Measurements from ENCODE around the gene PRDM5.
"Not testable (repeated sequence)": the region's sequence is repeated elsewhere in the genome, so short reads cannot be mapped to it uniquely, and the experiment has no call there.

Gene PRDM5

DNA sequence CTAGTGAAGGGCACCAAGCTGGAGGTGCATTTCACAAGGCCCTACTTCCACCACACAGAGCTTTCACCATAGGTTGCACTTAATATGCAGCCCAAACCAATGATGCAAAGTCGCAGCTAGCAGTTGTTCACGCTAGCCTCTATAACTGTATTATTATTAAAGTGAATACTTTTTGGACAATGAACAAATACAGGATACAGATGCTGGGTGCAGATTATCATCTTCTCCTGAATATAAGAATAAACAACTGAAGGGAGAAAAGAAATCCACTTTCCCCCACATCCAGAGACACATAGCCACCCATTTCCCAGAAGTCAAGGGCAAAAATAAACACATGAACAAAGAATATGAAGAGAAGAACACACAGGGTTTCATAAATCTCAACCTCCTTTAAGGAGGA lies 107.2 kb downstream of the PRDM5 start:
- no peak for DNase-seq

DNA sequence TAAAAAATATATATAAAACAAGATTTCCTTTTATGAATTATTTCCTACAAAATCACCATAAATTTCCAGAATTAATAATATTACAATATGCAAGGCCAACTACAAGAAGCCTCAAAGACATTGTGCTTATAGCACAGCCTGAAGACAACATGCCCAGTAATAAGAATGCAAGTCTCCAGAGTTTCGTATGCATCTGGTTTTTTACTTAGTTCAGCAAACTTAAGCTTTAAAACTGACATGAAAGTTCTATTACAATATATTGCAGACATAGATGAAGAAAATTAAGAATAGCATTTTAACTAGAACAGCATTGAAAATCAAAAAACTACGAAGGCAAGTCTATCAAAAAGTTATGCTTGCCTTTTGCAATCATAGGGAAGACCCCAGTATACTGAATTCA lies 107.6 kb downstream of the PRDM5 start:
- no peak for DNase-seq

DNA sequence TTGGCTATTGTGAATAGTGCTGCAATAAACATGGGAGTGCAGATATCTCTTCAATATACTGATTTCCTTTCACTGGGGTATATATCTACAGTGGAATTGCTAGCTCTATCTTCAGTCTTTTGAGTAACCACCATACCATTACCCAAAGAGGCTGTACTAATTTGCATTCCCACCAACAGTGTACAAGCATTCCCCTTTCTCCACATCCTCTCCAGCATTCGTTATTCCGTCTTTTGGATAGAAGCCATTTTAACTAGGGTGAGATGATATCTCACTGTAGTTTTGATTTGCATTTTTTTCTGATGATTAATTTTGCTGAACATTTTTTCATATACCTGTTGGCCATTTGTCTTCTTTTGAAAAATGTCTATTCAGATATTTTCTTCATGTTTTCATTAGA lies 110.3 kb downstream of the PRDM5 start:
- DNase-seq: no peak

DNA sequence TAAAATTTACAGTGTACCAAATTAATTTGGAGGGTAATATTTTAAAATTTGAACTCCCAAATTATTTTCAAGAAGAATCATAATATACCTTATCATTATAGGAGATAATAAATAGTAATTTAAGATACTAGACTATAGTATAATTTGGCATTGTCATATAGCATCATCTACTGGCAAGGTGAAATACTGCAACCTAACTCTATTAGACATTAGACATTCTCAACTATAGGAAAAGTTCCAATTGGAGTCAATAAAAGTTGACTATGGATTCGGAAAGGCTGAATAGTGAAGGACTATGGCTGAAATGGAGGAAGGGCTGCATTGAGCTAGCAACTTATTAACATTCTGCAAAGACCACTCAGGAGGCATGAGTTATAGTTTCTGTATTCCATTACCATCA lies 113.0 kb downstream of the PRDM5 start:
- no peak for DNase-seq

DNA sequence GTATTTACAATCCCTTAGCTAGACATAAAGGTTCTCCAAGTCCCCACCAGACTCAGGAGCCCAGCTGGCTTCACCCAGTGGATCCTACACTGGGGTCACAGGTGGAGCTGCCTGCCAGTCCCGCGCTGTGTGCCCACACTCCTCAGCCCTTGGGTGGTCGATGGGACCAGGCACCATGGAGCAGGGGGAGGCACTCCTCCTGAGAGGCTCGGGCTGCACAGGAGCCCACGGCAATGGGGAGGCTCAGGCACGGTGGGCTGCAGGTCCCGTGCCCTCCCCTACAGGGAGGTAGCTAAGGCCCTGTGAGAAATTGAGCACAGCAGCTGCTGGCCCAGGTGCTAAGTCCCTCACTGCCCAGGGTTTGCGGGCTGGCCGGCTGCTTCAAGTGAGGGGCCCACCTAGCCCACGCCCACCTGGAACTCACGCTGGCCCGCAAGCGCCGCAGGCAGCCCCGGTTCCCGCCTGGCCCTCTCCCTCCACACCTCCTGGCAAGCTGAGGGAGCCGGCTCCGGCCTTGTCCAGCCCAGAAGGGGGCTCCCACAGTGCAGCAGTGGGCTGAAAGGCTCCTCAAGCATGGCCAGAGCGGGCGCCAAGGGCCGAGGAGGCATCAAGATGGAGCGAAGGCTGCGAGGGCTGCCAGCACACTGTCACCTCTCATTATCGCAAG lies 113.9 kb downstream of the PRDM5 start:
- DNase-seq: no peak

DNA sequence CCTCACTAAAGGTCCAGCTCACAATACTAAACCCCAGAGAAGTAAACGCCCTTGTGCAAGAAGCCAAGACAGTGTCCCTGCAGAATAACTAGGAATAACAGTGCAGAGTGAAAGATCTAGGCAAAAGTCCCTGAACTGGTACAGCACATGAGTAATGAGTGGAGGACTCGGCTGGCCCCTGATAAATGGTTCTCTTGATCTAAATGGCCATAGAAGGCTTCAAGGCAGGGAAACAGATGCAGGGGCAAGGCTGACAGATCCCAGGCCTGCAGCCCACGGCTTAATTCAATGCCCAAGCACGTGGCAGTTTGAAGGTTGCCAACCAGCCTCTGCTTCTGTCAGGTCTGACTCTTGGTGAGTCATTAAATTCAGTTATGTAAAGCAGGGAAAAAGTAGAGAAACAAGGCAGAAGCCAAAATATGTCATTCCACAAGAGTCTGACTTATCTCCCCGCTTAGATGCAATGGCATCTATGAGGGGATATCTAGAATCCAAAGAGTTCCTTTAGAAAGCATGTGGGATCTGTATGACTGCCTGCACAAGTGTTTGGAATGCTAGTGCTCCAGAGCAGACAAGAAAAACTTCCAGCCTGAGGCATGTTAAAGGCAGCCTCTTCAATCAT lies 121.3 kb downstream of the PRDM5 start:
- no peak for DNase-seq

DNA sequence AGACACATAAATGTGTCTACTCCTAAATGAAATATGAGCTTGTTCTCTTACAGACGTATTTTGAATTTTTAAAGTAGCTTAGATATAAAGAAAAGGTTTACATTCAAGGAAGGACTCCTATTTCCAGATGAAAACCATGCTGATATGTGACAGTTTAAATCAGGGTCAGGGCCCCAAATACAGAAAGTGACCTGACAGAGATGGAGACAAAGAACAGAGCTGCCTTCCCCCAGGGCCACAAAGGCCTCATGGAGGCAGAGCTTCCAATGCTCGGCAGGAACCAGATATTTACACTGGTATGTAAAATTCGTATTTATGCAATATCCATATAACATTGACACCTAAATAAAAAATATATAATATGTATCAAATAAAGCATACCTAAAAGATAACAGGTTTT lies 124.0 kb downstream of the PRDM5 start:
- DNase-seq: no peak

DNA sequence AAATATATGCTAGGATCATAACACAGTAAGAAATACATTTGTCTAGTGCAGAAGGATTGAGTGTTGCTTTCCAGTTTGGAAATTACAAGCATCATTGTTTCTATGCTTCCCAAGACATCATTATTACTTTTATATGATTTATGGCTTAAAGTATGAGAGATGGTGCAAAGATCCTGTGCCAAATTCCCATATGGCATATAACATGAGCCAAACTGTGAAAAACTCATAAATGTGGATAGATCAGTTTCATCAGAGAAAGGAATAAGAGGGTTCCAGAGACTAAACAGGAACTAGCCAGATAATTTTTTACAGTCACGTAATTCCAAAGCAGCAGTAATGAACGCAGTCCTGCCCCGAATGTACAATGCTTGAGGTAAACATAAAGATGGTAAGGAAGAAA lies 126.3 kb downstream of the PRDM5 start:
- no peak for DNase-seq

DNA sequence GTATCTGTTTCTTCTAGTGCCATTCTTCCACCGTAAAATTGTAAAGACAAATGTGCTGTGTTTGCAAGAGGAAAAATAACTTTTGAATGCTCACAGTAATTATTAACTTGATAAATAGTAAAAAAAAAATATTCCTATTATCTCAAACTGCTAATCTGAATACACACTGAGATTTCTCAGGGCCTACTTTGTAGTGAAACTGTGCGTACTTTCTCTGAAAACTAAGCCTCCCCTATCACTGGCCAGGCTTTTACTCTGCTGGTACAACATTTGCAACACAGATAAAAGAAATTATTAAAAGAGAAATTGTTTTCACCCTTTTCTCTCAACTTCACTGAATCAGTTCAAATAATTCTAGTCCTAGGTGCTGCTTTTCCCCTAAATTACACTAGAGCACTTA lies 137.3 kb downstream of the PRDM5 start:
- DNase-seq: no peak

DNA sequence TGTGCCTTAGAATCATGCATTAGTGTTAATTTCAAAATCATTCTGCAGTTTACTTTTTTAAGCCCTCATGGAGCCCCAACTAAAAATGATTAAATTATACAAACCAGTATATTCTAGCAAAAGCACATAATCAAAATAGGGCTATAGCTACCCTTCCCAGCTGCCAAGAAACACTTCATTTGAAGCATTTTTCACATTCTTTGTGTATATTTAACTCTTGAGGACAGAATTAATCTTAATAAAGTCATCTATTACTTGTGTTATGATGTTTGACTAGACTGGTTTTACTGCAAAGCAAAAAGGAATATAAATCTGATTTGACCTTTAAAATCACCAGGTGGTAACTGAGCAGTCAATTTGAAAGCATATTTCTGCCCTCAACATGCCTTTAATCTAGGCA lies 145.1 kb downstream of the PRDM5 start:
- DNase-seq: no peak

DNA sequence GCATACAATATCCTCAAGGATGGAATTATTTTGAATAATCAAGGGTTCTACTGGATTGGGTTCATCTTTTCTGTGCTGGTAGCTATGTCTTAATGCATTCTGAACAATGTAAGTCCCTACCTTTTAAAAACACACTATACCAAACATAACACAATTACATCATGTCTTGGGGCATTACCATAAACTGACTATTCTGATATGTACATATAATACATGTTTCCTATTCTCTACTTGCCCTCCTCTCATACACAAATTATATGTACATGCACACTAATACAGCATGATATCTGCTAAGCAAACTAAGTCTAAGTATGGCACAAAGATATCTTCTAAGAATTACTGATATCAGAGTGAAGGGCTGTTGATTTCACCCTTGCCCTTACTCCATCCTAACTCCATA lies 147.1 kb downstream of the PRDM5 start:
- DNase-seq: no peak

DNA sequence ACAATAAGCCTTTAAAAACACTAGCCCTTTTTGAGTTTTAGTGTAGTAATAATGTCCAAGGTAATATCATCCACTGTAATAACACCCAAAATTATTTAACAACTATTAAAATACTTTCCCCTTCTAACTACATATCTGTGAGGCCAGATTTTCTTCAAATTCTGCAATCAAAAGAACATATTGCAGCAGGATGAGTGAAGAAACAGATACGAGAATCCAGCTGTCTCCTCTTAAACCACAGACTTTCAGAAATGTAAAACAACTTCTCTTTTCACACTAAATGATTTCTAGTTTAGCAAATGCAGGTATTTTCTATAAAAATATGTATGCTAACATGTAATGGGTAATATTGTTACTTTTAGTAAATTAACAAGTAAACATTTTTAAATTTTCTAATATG lies 148.9 kb downstream of the PRDM5 start:
- no peak for DNase-seq

DNA sequence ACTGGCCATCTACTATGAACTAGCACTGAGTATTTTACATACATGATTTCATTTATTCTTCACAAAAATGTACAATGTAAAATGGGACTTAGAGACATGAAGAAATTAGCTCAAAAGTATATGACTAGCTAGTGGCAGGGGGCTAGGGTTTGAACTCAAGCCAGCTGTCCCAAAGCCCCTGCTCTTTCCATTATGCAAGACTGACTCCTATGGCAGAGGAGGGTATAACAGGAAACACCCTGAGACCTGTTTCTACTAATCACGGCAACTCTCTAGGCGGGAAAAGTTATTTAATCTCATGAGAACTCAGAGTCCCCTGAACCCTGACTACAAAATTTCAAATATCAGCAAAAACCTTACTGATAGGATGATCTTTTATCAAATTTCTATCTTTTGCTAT lies 150.6 kb downstream of the PRDM5 start:
- no peak for DNase-seq

DNA sequence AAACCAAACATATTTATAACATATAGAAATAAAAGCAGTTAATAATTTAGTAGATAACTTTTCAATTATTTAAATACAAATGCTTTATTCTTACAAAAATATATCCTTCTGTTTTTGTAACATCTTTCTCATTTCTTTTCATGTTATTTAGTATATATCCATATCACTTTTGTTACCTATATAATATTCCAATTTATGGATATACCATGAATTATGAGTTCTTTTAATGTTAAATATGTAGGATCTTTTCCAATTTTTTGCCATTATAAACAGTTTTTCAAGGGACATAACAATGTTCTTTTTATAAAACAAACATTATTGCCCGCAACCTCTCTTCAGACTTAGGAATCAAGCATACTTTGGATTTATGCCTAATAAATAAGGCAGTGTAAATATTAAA lies 151.6 kb downstream of the PRDM5 start:
- no peak for DNase-seq

DNA sequence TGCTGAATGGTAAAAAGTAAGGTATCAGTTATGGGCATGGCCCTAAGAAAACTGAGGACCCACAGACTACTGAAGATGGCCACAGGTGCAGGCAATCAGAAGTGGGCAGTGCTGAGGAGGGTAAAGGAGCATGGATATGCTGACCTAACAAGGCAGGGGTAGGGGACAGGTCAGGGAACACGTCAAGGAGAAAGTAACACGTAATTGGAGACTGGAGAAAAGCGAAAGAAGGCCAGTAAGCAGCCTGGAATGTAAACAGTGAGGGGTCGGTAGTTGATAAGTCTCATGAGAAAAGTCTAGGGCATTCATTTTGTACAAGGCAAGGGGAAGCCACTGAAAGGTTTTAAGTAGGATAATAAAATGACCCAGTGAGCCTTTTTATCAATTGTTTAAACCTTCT lies 153.3 kb downstream of the PRDM5 start:
- DNase-seq: no peak

DNA sequence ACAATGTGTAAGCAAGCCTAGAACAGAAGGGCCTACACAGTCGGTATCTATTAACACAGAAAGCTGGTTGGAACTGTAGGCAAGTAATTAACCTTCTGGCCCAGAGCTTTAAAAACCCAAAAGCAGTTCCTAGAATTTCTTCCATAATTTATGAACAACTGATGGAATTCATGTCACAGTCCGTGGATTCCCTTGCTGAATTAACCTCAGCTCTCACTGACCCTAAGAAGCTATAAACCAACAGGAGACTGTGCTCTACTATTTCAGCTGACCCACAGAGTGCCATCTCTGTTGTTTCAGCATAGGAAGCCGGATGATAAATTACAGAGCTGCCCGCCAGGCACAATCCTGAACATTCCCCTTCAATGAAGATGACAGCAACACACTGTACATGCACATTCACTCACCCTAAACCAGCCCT lies 157.3 kb downstream of the PRDM5 start:
- DNase-seq: no peak

DNA sequence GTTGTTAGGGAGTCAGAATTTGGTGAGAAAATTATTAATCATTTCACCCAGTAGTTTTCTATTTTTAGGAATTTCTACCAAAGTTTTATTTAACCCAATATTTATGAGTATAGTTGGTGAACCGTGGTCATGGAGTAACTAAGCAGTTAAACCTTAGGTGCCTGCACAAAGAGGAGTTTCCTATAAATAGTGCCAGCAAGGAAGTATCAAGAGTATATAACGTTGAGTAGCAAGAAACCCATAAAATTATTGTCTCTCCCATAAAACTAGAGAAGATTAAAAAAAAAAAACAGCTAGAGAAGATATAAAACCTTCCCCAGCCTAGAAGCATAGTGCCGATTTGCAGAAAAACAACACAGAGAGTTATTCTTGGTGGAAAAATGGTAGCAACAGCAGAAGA lies 158.9 kb downstream of the PRDM5 start:
- DNase-seq: no peak

DNA sequence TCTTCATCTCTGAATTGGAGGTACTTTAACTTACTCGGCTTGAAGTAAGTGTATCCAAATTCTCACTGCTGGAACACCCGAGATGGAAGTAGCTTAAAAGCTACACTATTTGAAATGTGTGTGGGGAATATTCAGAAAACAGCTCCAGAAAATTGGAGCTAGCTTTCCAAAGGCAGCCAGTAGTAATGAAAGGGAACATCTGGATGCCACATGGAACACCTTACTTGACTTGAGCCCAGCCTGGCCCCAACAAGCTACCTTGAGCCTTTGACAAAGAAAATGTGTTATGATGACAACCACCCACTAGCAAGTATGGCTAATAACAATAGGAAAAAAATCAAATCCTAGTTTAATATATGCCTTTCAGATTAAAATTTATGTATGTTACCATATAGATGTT lies 161.5 kb downstream of the PRDM5 start:
- DNase-seq: no peak

DNA sequence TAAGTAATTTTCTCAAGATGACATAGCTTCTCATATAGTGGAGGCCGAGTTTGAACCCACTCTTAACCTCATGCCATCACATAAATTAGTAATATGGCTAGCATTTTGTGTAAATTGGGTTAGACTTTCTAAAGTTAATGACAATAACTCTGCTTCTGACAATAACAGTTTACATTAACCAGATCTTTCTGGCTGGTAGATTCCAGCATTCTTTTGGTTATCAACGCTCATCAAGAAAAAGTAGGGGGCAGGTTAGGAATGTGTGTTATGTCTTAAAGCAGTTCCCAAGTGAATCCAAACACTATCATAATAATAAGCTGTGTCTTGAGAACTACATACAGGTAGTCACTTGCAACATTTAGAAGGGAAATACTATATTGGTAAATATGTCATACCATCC lies 162.5 kb downstream of the PRDM5 start:
- no peak for DNase-seq

DNA sequence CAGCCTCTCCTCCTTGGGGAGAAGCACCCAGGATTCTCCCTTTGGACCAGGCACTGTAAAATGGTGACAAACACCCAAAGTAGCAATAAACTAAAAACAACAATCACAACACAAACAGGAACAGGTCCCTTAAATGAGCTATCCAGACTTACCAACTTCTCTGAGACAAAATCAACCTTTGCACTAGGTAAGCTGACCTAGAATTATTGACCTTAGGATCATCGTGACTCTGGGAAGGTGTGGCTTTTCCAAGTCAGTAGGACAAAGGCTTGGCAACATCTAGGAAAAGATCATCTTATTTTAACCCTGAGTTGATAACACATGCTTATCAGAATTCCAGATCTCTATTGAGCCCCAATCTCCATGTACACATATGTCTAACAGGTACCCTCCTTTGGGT lies 166.7 kb downstream of the PRDM5 start:
- no peak for DNase-seq

DNA sequence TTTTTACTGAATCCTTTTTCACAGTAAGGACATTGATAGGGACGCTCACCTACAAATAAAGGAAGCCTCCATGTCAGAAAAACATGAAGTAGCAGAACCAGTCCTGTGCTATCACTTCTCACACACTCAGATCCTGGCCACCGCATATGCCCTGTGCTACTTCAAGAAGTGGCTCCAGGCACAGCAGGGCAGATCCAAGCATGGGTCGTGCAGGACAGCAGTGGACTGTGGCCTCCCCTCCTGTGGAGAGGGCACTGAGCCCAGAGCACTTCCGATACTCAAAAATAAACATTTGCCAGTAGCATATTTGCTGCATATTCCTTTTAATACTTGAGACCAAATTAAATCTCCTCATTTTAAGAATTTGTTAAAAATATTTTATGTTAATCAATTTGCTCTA lies 167.9 kb downstream of the PRDM5 start:
- DNase-seq: no peak

DNA sequence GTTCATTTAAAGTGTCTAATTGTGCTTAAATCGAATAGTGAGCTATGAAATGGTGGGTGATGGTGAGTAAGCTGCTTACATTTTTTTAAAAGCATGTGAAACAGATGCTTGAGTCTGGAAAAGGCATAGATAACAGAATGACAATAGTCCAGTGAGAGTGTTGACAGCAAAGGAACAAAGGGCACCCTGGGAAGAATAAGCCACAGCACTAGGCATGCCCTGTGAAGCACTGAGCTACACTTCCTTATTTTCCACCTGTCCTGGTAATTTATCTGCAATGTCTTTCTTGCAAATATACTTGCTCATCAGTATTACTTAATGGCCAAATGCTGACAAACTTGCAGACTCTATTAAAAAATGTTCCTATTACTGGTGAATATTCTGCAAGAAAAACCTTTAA lies 168.7 kb downstream of the PRDM5 start:
- peak; percentile 58 for DNase-seq

DNA sequence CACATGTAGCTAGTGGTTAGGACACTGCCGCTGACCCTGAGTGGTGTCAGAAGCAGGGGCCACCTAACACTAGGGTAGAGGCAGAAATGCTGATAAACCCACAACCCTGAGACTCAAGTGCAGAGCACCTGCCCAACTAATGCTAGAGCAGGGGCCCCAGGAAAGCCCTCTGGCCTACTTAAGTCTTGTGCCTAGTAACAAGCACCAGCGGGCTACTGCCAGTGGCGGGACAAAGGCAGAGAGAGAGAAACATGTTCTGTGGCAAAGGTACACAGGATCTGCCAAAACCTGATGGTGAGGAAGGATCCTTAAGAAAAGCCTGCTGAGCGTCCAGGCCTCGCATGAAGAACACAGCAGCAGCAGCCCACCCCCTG lies 172.4 kb downstream of the PRDM5 start:
- no peak for DNase-seq

DNA sequence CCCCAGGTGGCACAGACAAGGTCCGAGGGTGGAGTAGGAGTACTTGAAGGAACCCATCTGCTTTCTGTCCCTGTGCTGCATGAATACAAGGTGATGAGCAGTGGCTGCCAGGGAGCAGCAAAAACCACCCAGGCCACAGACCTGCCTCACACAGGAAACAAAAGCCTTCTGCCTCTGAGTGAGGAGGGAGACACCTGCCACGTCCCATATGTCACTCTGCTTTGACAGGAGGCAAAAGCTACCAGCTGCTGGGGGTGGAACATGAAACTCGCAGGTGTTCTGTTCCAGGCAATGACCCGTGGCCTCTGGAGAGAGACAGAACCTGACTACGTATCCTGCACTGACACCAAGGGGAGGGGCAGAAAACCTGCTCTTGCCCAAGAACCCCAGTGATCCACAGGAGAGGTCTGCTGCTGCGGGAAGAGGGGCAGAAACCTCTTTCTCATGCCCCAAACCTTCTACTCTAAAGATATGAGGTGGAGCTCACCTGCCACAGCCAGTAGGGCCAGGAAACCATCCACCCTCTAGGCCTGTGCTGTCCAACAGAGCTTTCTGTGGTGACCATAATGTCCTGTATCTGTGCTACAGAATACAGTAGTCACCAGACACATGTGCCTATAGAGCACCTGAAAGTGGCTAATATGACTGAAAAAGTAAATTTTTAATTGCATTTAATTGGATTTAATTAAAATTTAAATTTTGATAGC lies 172.9 kb downstream of the PRDM5 start:
- peak; percentile 76 for DNase-seq

DNA sequence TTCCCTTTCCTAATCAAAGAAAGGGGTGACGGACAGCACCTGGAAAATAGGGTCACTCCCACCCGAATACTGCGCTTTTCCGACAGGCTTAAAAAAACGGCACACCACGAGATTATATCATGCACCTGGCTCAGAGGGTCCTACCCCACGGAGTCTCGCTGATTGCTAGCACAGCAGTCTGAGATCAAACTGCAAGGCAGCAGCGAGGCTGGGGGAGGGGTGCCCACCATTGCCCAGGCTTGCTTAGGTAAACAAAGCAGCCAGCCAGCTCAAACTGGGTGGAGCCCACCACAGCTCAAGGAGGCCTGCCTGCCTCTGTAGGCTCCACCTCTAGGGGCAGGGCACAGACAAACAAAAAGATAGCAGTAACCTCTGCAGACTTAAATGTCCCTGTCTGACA lies 180.9 kb downstream of the PRDM5 start:
- DNase-seq: not testable (repeated sequence)

Data from NCI-H2029 treated with DMSO at 0.1 percent for 48 hours (cell line).